Spleen (tissue), 7 donors: ENCODE results near the gene KDM4B.

Experiments
- POLR2A ChIP-seq, 3 donors: fragments of 450-650 bp; IDR thresholded peaks; one replicate each; pipeline ENCODE4 v1.5.1; 2017; ENCODE audit warnings: antibody characterized with exemption in 3 of 3, mild to moderate bottlenecking in 1 of 3
- TF ChIP-seq, protein P1 (sequence below), 11 experiments: fragments of 200-600 bp in 7 of 11; fragments of 450-650 bp in 4 of 11; sonication (generic) in 4 of 11; IDR thresholded peaks in 8 of 11; conservative IDR thresholded peaks in 3 of 11; 1 replicate in 7 of 11; 2 replicates in 4 of 11; pipeline versions ENCODE4 v1.4.0 to v1.8.0; 2016 to 2021; ENCODE audit warnings: antibody characterized with exemption in 11 of 11, inconsistent platforms in 4 of 11, mild to moderate bottlenecking in 1 of 11
- donor health status: DM: no; HTN: no; CAD: no; lungs with moderate emphysema.
- donor health status: DM: no; HTN: no; CAD: no.
- donor health status: DM: no; HTN: no; CAD: no.

DNA sequence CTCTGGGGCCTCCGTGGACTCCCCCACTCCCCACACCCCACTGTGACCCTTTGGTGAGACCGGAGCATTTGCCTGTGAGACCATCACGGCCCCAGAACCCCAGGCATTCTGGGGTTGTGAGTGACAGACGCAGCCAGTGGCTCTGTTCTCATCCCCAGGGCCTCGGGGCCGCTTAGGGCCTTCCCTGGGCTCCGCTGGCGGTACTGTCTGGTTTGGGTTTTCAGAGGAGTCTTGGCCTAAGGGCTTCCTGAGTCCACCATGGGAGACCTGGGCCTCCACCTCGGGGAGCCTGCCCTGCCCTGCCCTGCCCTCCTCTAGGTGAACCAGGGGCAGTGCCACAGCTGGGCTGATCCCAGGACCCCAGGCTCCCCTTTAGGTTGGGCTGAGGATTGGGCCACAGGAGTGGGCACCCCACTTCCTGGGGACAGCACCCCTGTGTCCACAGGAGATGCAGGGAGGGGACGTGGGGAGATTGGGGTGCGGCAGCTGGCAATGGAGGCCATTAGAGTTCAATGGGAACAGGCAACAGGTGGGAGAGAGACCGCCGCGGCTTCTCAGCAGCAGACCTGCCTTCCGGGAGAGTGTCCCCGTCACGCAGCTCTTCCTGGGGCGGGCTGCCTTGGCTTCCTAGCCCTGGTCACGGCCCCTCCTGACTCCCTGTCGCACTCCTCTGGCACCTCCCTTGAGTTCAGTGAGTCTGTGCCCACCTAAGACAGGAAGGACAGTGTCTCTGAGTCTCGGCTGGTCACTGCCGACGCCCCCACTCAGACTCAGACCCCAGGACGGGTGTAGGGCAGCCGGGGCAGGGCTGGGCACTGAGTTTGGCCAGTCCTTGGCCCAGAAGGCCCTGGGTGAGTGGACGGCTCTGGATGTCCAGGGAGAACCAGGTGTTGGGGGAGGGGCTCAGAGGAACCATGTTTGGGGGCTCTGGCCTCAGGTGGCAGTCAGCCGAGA is 164.1 kb downstream of the KDM4B start:
- no peak for TF ChIP-seq POLR2A (IDR thresholded peaks at IDR 0.05)
- TF ChIP-seq, protein P1, sequence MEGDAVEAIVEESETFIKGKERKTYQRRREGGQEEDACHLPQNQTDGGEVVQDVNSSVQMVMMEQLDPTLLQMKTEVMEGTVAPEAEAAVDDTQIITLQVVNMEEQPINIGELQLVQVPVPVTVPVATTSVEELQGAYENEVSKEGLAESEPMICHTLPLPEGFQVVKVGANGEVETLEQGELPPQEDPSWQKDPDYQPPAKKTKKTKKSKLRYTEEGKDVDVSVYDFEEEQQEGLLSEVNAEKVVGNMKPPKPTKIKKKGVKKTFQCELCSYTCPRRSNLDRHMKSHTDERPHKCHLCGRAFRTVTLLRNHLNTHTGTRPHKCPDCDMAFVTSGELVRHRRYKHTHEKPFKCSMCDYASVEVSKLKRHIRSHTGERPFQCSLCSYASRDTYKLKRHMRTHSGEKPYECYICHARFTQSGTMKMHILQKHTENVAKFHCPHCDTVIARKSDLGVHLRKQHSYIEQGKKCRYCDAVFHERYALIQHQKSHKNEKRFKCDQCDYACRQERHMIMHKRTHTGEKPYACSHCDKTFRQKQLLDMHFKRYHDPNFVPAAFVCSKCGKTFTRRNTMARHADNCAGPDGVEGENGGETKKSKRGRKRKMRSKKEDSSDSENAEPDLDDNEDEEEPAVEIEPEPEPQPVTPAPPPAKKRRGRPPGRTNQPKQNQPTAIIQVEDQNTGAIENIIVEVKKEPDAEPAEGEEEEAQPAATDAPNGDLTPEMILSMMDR (IDR thresholded peaks at IDR 0.05 in 8 of 11, conservative IDR thresholded peaks at IDR 0.05 in 3 of 11): no peak
